Nephron progenitor cell (in vitro differentiated cells): Measurements from ENCODE around the gene RRAGA.
"Not testable (repeated sequence)": the region's sequence is repeated elsewhere in the genome, so short reads cannot be mapped to it uniquely, and the experiment has no call there.

Experiments used
- DNase-seq: peaks from one replicate; pipeline ENCODE4 v3.0.0; 2021
- H3K27ac Mint-ChIP-seq: 2 replicates; pipeline ENCODE4 v1.8.0; 2021; ENCODE audit warnings: mild to moderate bottlenecking, moderate library complexity, mixed read lengths
- H3K27me3 Mint-ChIP-seq: 2 replicates; pipeline ENCODE4 v1.8.0; 2021; ENCODE audit warnings: mild to moderate bottlenecking, low read depth, mixed read lengths; ENCODE audit not compliant: poor library complexity
- H3K36me3 Mint-ChIP-seq: 2 replicates; pipeline ENCODE4 v1.8.0; 2021; ENCODE audit warnings: low read depth, mixed read lengths
- H3K4me1 Mint-ChIP-seq: 2 replicates; pipeline ENCODE4 v1.8.0; 2021; ENCODE audit warnings: mixed read lengths
- H3K4me3 Mint-ChIP-seq: 2 replicates; pipeline ENCODE4 v1.8.0; 2021; ENCODE audit warnings: mild to moderate bottlenecking, moderate library complexity, mixed read lengths
- H3K9me3 Mint-ChIP-seq: 2 replicates; pipeline ENCODE4 v1.8.0; 2021; ENCODE audit warnings: mild to moderate bottlenecking, moderate library complexity, mixed read lengths
- TF ChIP-seq, protein P1 (sequence below): fragments of 200-600 bp; sonication (generic); IDR thresholded peaks from 2 replicates; pipeline ENCODE4 v1.5.0; 2021; ENCODE audit warnings: antibody characterized with exemption

RRAGA gene, protein sequence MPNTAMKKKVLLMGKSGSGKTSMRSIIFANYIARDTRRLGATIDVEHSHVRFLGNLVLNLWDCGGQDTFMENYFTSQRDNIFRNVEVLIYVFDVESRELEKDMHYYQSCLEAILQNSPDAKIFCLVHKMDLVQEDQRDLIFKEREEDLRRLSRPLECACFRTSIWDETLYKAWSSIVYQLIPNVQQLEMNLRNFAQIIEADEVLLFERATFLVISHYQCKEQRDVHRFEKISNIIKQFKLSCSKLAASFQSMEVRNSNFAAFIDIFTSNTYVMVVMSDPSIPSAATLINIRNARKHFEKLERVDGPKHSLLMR

DNA sequence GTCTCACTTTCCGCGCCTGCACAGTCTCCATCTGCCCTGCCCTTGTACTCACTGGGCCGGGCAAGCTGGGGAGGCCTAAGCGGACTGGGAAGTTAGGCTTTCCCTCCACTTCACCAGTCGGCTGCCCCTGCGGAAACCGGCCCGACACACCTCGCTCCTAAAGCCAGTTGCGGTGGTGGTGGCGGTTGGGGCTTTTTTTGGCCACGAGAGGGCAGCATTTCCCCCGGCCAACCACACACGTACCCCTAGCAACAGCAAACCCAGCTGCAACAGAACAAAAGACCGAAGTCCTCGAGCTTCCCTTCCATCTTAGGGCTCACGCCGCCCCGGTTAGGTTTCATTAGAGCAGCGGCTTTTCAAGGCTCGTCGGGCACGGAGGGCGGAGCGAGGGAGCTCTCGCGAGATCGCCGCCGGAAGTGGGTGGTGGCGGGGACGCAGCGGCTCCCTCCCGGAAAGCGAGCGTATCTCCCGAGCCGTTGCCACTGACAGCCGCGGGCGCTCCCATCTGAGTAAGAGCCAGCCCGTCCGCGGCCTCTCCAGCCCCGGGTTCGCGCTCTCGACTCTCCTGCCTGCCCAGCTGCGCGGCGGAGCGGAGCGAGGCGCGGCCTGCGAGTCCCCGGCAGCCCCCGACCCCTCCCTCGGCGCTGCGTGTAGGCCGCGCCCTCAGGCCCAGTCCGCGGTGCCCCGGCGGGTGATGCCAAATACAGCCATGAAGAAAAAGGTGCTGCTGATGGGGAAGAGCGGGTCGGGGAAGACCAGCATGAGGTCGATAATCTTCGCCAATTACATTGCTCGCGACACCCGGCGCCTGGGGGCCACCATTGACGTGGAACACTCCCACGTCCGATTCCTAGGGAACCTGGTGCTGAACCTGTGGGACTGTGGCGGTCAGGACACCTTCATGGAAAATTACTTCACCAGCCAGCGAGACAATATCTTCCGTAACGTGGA, at the start of gene RRAGA:
TSS of gene RRAGA (plus strand) at position 462 of the 951 bp plus-strand sequence. CDS start at position 695, 233 bp downstream.
- Mint-ChIP-seq H3K27ac (peak within 1 kb of the TSS; percentile 99), H3K9me3 (peaks cover 6% of the 10 kb centered on the region), H3K27me3 (peaks cover 4% of the 10 kb centered on the region), H3K4me3 (peak within 1 kb of the TSS; percentile 95), H3K36me3 (peaks cover 12% of the 10 kb centered on the region), H3K4me1 (peaks cover 38% of the 10 kb centered on the region)
- TF ChIP-seq, protein P1, sequence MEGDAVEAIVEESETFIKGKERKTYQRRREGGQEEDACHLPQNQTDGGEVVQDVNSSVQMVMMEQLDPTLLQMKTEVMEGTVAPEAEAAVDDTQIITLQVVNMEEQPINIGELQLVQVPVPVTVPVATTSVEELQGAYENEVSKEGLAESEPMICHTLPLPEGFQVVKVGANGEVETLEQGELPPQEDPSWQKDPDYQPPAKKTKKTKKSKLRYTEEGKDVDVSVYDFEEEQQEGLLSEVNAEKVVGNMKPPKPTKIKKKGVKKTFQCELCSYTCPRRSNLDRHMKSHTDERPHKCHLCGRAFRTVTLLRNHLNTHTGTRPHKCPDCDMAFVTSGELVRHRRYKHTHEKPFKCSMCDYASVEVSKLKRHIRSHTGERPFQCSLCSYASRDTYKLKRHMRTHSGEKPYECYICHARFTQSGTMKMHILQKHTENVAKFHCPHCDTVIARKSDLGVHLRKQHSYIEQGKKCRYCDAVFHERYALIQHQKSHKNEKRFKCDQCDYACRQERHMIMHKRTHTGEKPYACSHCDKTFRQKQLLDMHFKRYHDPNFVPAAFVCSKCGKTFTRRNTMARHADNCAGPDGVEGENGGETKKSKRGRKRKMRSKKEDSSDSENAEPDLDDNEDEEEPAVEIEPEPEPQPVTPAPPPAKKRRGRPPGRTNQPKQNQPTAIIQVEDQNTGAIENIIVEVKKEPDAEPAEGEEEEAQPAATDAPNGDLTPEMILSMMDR = peak; percentile 83
- DNase-seq = peak; percentile 95

DNA sequence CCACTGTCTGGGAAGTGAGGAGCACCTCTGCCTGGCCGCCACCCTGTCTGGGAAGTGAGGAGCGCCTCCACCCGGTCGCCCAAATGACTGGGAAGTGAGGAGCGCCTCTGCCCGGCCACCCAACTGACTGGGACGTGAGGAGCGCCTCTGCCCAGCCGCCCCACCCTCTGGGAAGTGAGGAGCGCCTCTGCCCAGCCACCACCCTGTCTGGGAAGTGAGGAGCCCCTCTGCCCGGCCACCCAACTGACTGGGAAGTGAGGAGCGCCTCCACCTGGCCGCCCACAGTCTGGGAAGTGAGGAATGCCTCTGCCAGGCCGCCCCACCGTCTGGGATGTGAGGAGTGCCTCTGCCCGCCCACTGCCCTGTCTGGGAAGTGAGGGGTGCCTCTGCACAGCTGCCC, 49.1 kb upstream of the RRAGA start:
- H3K9me3 Mint-ChIP-seq = peaks cover 72% of the 10 kb centered on the region
- peaks cover 40% of the 10 kb centered on the region for H3K36me3 Mint-ChIP-seq
- no peak overlapping the region for H3K27ac Mint-ChIP-seq
- TF ChIP-seq, protein P1 = no peak
- H3K4me1 Mint-ChIP-seq = peaks cover 4% of the 10 kb centered on the region
- H3K27me3 Mint-ChIP-seq = peaks cover 7% of the 10 kb centered on the region
- no peak overlapping the region for H3K4me3 Mint-ChIP-seq
- DNase-seq = no peak

GRCh38 chr9:19009391-19009965, 39.7 kb upstream of the RRAGA start:
- DNase-seq = no peak
- peaks cover 6% of the 10 kb centered on the region for H3K27me3 Mint-ChIP-seq
- peaks cover 12% of the 10 kb centered on the region for H3K9me3 Mint-ChIP-seq
- H3K4me3 Mint-ChIP-seq = no peak overlapping the region
- no peak overlapping the region for H3K27ac Mint-ChIP-seq
- TF ChIP-seq, protein P1 = no peak
- no peaks in the 10 kb centered on the region for H3K36me3 Mint-ChIP-seq
- H3K4me1 Mint-ChIP-seq = peaks cover 18% of the 10 kb centered on the region

DNA sequence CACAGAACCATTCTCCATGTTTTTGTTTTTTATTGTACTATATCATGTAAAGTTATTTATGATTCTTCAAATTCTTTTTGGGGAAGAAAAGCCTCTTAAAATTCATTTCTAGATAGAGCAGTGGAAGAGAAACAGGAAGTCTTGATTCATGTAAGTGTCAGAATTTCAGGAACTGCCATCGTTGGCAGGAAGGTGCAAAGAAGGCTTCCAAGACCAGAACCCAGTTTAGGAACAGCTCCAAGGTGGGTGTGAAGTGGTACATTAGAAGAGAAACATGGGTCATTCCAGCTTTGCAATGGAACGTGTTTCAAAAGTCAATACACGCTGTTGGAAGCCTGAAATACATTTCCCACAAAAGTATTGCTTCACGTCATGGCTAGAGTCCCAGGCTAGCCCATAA, 31.0 kb upstream of the RRAGA start:
- H3K9me3 Mint-ChIP-seq = peaks cover 10% of the 10 kb centered on the region
- DNase-seq = no peak
- no peak overlapping the region for H3K27ac Mint-ChIP-seq
- H3K4me3 Mint-ChIP-seq = no peak overlapping the region
- TF ChIP-seq, protein P1 = no peak
- no peaks in the 10 kb centered on the region for H3K27me3 Mint-ChIP-seq
- peaks cover 12% of the 10 kb centered on the region for H3K4me1 Mint-ChIP-seq
- H3K36me3 Mint-ChIP-seq = no peaks in the 10 kb centered on the region

- peaks cover 10% of the 10 kb centered on the region for H3K9me3 Mint-ChIP-seq
- peaks cover 20% of the 10 kb centered on the region for H3K4me1 Mint-ChIP-seq
- no peak for DNase-seq
- no peak overlapping the region for H3K4me3 Mint-ChIP-seq
- H3K27me3 Mint-ChIP-seq = no peaks in the 10 kb centered on the region
- H3K27ac Mint-ChIP-seq = no peak overlapping the region
- TF ChIP-seq, protein P1 = no peak
- H3K36me3 Mint-ChIP-seq = no peaks in the 10 kb centered on the region
Measured at GRCh38 chr9:19020886-19021455, 28.3 kb upstream of the RRAGA start.

DNA sequence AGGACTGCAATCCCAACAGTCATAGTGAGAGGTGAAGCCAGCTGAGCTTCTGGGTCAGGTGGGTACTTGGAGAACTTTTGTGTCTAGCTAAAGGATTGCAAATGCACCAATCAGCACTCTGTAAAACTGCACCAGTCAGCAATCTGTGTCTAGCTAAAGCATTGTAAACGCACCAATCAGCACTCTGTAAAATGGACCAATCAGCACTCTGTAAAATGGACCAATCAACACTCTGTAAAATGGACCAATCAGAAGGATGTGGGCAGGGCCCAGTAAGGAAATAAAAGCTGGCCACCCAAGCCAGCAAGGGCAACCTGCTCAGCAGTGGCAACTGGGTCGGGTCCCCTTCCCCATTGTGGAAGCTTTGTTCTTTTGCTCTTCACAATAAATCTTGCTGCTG, 27.6 kb upstream of the RRAGA start:
- not testable (repeated sequence) for H3K27ac Mint-ChIP-seq, H3K27me3 Mint-ChIP-seq, DNase-seq, H3K36me3 Mint-ChIP-seq, H3K4me3 Mint-ChIP-seq
- peaks cover 10% of the 10 kb centered on the region for H3K9me3 Mint-ChIP-seq
- H3K4me1 Mint-ChIP-seq = peaks cover 24% of the 10 kb centered on the region
